Stomach (tissue), 9 donors: ENCODE results near the gene POLE3. TPM values are rescaled to one million over a fixed set of nuclear protein-coding genes. Genes with fewer than 3 reads are reported as not detected.

Experiments used
- DNase-seq, 2 donors: peaks; one replicate each; pipeline versions ENCODE4 v3.0.0 to v3.0.0-alpha.2; 2013 to 2019
- H3K27ac ChIP-seq, 5 donors: fragments of 200-600 bp in 4 of 5; sonication (generic) in 4 of 5; one replicate each; pipeline ENCODE4 v1.5.1; 2013 to 2019; ENCODE audit warnings: mild to moderate bottlenecking in 1 of 5, moderate library complexity in 1 of 5
- H3K27me3 ChIP-seq, 3 donors: fragments of 200-600 bp; sonication (generic); one replicate each; pipeline ENCODE4 v1.5.1; 2017 to 2019; ENCODE audit warnings: mixed run types in 1 of 3
- H3K36me3 ChIP-seq, 4 donors: fragments of 200-600 bp; sonication (generic); 1 replicate in 3 of 4; 2 replicates in 1 of 4; pipeline ENCODE4 v1.5.1; 2016 to 2019
- H3K4me1 ChIP-seq, 4 donors: fragments of 200-600 bp; sonication (generic); one replicate each; pipeline ENCODE4 v1.5.1; 2016 to 2019
- H3K4me3 ChIP-seq, 4 donors: fragments of 200-600 bp; sonication (generic) in 3 of 4; one replicate each; pipeline ENCODE4 v1.5.1; 2016 to 2019; ENCODE audit warnings: mild to moderate bottlenecking in 1 of 4
- H3K9me3 ChIP-seq, 4 donors: fragments of 200-600 bp; sonication (generic); one replicate each; pipeline ENCODE4 v1.5.1; 2016 to 2019
- CTCF ChIP-seq, 7 experiments: fragments of 450-650 bp in 4 of 7; fragments of 200-600 bp in 3 of 7; sonication (generic) in 3 of 7; IDR thresholded peaks; one replicate each; pipeline ENCODE4 v1.5.1; 2016 to 2019; ENCODE audit warnings: antibody characterized with exemption in 7 of 7, control low read depth in 2 of 7, mild to moderate bottlenecking in 1 of 7
- EP300 ChIP-seq: sonication (generic); formaldehyde crosslinking; IDR thresholded peaks from one replicate; pipeline ENCODE4 v1.6.1; 2017; ENCODE audit warnings: antibody characterized with exemption
- POLR2A ChIP-seq, 4 donors: fragments of 450-650 bp; IDR thresholded peaks; one replicate each; pipeline ENCODE4 v1.6.1; 2016; ENCODE audit warnings: antibody characterized with exemption in 4 of 4, control low read depth in 2 of 4, mild to moderate bottlenecking in 1 of 4, moderate library complexity in 1 of 4
- POLR2AphosphoS5 ChIP-seq, 3 donors: sonication (generic); formaldehyde crosslinking; IDR thresholded peaks; one replicate each; pipeline ENCODE4 v1.6.1; 2016; ENCODE audit warnings: antibody characterized with exemption in 3 of 3
- WGBS, 5 donors: extraction: QIAGEN DNeasy Blood & Tissue Kit in 3 of 5; methylation state at CpG; one replicate each; pipeline versions ENCODE4 v1.1.5 to v1.1.7; 2013 to 2018; 5-methylcytosine and 5-hydroxymethylcytosine counted together
- intact Hi-C: fragments of 100-400 bp; cut with DNase I; formaldehyde crosslinking; loops from one replicate; pipeline ENCODE4 v1.15.1; 2023; ENCODE audit warnings: low total_unique reads
- polyA plus RNA-seq, 3 donors: library from polyadenylated mRNA; stranded (reverse); fragments of 200-250 nt; gene quantifications; one replicate each; pipeline ENCODE4 v1.2.3, GENCODE V29; 2013
- total RNA-seq, 5 donors: library from RNA; depleted of rRNA; stranded (reverse); fragments of >200 nt; gene quantifications; one replicate each; pipeline versions ENCODE4 v1.1.0 to v1.2.3, GENCODE V29; 2014 to 2016
- donor health status: healthy with polysubstance abuse.
- donor health status: Bipolar disorder and iron deficiency.
- donor health status: healthy.

Gene POLE3
- total and polyA plus RNA-seq, 8 donors = 4.1 to 47.4 (median 28.8) TPM

DNA sequence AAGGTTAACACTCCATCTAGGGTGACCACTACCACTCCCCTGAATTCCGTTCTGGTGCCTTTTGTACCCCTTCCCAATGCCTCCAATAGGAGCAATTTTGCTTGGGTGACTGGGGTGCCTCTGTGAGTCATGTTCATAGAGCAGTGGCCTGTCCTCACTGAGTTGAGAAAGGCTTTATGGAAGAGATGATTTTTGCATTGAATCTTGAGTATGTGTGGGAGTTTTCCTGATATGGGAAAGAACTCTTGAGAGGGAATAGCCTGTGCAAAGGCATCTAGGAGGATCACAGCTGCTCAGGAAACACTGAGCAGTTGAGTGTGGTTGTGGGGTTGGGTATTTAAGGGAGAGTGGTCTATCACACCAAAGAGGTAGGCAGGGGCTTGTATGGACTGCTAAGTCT is 16.2 kb upstream of the POLE3 start:
- no peaks in the 10 kb centered on the region for H3K4me1 ChIP-seq
- intact Hi-C loops = no loop called here
- no peak overlapping the region for H3K4me3 ChIP-seq
- no peak for TF ChIP-seq EP300
- TF ChIP-seq POLR2AphosphoS5 (IDR thresholded peaks at IDR 0.05) = no peak
- TF ChIP-seq POLR2A (IDR thresholded peaks at IDR 0.05) = no peak
- no peak for TF ChIP-seq CTCF (IDR thresholded peaks at IDR 0.05)
- no peaks in the 10 kb centered on the region for H3K36me3 ChIP-seq
- H3K27ac ChIP-seq = no peak overlapping the region
- H3K9me3 ChIP-seq = no peaks in the 10 kb centered on the region
- 43 to 100% (median 82%) methylated on average over 1 of the region's 1 CpG for WGBS, 5 donors
- DNase-seq = no peak
- no peaks in the 10 kb centered on the region for H3K27me3 ChIP-seq

GRCh38 chr9:113425072-113425471 is 14.6 kb upstream of the POLE3 start:
- WGBS, 5 donors = 39 to 61% (median 51%) methylated on average over 2 of the region's 2 CpGs
- H3K27ac ChIP-seq = no peak overlapping the region
- TF ChIP-seq EP300 (no peak), POLR2A (IDR thresholded peaks at IDR 0.05) (no peak), CTCF (IDR thresholded peaks at IDR 0.05) (no peak), POLR2AphosphoS5 (IDR thresholded peaks at IDR 0.05) (no peak)

GRCh38 chr9:113421726-113422125 is 11.3 kb upstream of the POLE3 start:
- no peak overlapping the region for H3K4me3 ChIP-seq
- 68 to 81% (median 76%) methylated on average over 3 of the region's 3 CpGs for whole genome bisulfite sequencing, 5 donors
- DNase-seq = no peak
- TF ChIP-seq EP300 (no peak), POLR2A (IDR thresholded peaks at IDR 0.05) (no peak), POLR2AphosphoS5 (IDR thresholded peaks at IDR 0.05) (no peak), CTCF (IDR thresholded peaks at IDR 0.05) (no peak)
- intact Hi-C loops = no loop called here
- no peaks in the 10 kb centered on the region for H3K9me3 ChIP-seq
- no peaks in the 10 kb centered on the region for H3K36me3 ChIP-seq
- H3K27ac ChIP-seq = no peak overlapping the region
- no peaks in the 10 kb centered on the region for H3K27me3 ChIP-seq
- no peaks in the 10 kb centered on the region for H3K4me1 ChIP-seq

More at GRCh38 chr9:113425072-113425471, 14.6 kb upstream of the POLE3 start:
- no peaks in the 10 kb centered on the region for H3K4me1 ChIP-seq
- no peak overlapping the region for H3K4me3 ChIP-seq
- H3K9me3 ChIP-seq = no peaks in the 10 kb centered on the region
- H3K36me3 ChIP-seq = no peaks in the 10 kb centered on the region
- intact Hi-C loops = no loop called here
- H3K27me3 ChIP-seq = no peaks in the 10 kb centered on the region
- DNase-seq = no peak

- TF ChIP-seq POLR2A (IDR thresholded peaks at IDR 0.05) (no peak), EP300 (no peak), CTCF (IDR thresholded peaks at IDR 0.05) (no peak), POLR2AphosphoS5 (IDR thresholded peaks at IDR 0.05) (no peak)
- WGBS, 5 donors = 81 to 91% (median 85%) methylated on average over 4 of the region's 4 CpGs
Observed at GRCh38 chr9:113417370-113417769, 6.9 kb upstream of the POLE3 start.

More at GRCh38 chr9:113417370-113417769, 6.9 kb upstream of the POLE3 start:
- no peaks in the 10 kb centered on the region for H3K9me3 ChIP-seq
- H3K36me3 ChIP-seq = no peaks in the 10 kb centered on the region
- intact Hi-C loops = no loop called here
- H3K27me3 ChIP-seq = no peaks in the 10 kb centered on the region
- DNase-seq = no peak
- H3K27ac ChIP-seq = no peak overlapping the region
- no peak overlapping the region for H3K4me3 ChIP-seq
- H3K4me1 ChIP-seq = no peaks in the 10 kb centered on the region
